ENCODE results near the gene ISM1.

Gene ISM1

GRCh38 chr20:13187899-13188298 lies 33.2 kb upstream of the ISM1 start:
- H3K4me3 ChIP-seq (replicated peaks; ENCODE audit: low read depth, low read length), result no peak overlapping the region
- TF ChIP-seq CTCF (IDR thresholded peaks at IDR 0.05; ENCODE audit: low read depth, low read length, missing control alignments), result no peak
- no peak for DNase-seq (ENCODE audit: extremely low read depth, low read depth)

GRCh38 chr20:13199279-13199678 lies 21.8 kb upstream of the ISM1 start:
- DNase-seq (ENCODE audit: extremely low read depth, low read depth), result no peak
- TF ChIP-seq CTCF (IDR thresholded peaks at IDR 0.05; ENCODE audit: low read depth, low read length, missing control alignments), result no peak
- no peak overlapping the region for H3K4me3 ChIP-seq (replicated peaks; ENCODE audit: low read depth, low read length)

- TF ChIP-seq CTCF (IDR thresholded peaks at IDR 0.05; ENCODE audit: low read depth, low read length, missing control alignments), result no peak
Observed at GRCh38 chr20:13200767-13201500, 20.1 kb upstream of the ISM1 start.

GRCh38 chr20:13202565-13202964 lies 18.5 kb upstream of the ISM1 start:
- no peak overlapping the region for H3K4me3 ChIP-seq (replicated peaks; ENCODE audit: low read depth, low read length)
- no peak for DNase-seq (ENCODE audit: extremely low read depth, low read depth)
- TF ChIP-seq CTCF (IDR thresholded peaks at IDR 0.05; ENCODE audit: low read depth, low read length, missing control alignments), result no peak

More at GRCh38 chr20:13200767-13201500, 20.1 kb upstream of the ISM1 start:
- no peak for DNase-seq (ENCODE audit: extremely low read depth, low read depth)
- no peak overlapping the region for H3K4me3 ChIP-seq (replicated peaks; ENCODE audit: low read depth, low read length)

GRCh38 chr20:13205425-13205824 lies 15.6 kb upstream of the ISM1 start:
- H3K4me3 ChIP-seq (replicated peaks; ENCODE audit: low read depth, low read length), result no peak overlapping the region
- TF ChIP-seq CTCF (IDR thresholded peaks at IDR 0.05; ENCODE audit: low read depth, low read length, missing control alignments), result no peak
- DNase-seq (ENCODE audit: extremely low read depth, low read depth), result no peak

GRCh38 chr20:13205848-13206434 lies 15.1 kb upstream of the ISM1 start:
- no peak for DNase-seq (ENCODE audit: extremely low read depth, low read depth)
- H3K4me3 ChIP-seq (replicated peaks; ENCODE audit: low read depth, low read length), result no peak overlapping the region
- TF ChIP-seq CTCF (IDR thresholded peaks at IDR 0.05; ENCODE audit: low read depth, low read length, missing control alignments), result no peak
